GM12801 (cell line): ENCODE measurements around the gene ANKS3.

ENCODE experiments used
- CTCF ChIP-seq: IDR thresholded peaks from one replicate; pipeline ENCODE4 v1.5.1; 2011; ENCODE audit warnings: control low read depth; ENCODE audit not compliant: insufficient read length; ENCODE audit errors: extremely low read depth

Gene ANKS3

GRCh38 chr16:4746215-4746614, 12.1 kb upstream of the ANKS3 start:
- no peak for TF ChIP-seq CTCF

GRCh38 chr16:4745274-4745569, 11.2 kb upstream of the ANKS3 start:
- TF ChIP-seq CTCF, result no peak

- TF ChIP-seq CTCF, result no peak
These were observed 10.6 kb upstream of the ANKS3 start for GRCh38 chr16:4744555-4745273.

- TF ChIP-seq CTCF, result no peak
These were observed 9.3 kb upstream of the ANKS3 start for GRCh38 chr16:4743226-4743878.

GRCh38 chr16:4737545-4737944, 3.5 kb upstream of the ANKS3 start:
- no peak for TF ChIP-seq CTCF

- no peak for TF ChIP-seq CTCF
These were observed 2.5 kb upstream of the ANKS3 start for GRCh38 chr16:4736546-4736945.

GRCh38 chr16:4734730-4735535, 862 bp upstream of the ANKS3 start:
- no peak for TF ChIP-seq CTCF
